A673 (cell line): ENCODE results near the gene KIAA1549.

Source experiments
- EZH2 ChIP-seq: fragments of 200-600 bp; sonication (generic); IDR thresholded peaks from 2 replicates; pipeline ENCODE4 v1.6.1; 2017; ENCODE audit warnings: borderline replicate concordance, low read depth, mild to moderate bottlenecking, mixed read lengths, antibody characterized with exemption, low read length; ENCODE audit not compliant: poor library complexity, severe bottlenecking
- TF ChIP-seq, protein P1 (sequence below): fragments of 300-800, 200-600 bp; sonication (generic); conservative IDR thresholded peaks from 2 replicates; pipeline ENCODE4 v1.5.1; 2017; ENCODE audit warnings: low read depth, mild to moderate bottlenecking, antibody characterized with exemption, low read length, moderate library complexity, mixed read lengths

DNA sequence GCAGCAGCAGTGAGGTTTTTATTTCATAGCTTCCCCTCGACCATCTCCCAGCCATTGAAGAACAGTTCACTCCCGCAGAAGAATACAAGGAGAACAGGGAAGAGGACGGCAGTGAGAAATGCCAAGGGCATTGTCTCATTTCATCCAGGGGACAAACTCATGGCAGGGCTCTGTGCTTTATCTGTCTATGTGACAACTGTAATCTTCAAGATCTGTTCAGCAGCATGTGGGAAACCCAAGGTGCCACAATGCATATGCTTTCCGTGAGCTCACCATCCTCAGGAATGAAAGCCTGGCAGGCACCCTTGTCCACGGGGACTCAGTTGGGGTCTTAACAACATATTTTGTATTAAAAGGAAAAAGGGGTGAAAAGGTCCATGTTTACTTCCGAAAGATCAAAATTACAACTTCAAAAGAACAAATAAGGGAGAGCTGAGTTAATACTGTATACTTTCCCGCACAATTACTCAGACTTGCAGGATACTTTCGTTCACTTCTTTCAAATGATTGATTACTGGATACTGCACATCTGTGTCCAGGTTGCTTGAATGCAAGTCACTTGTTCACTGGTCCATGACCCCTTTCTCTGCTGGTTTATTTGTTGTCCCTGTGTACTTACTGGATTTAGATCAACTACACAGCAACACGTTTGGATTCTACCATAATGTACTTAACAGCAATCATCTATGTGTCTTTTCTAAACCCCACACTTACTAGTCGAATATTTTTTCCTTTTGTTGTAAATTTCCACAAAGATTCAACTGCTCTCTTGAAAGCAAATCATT is 93.1 kb downstream of the KIAA1549 start:
- TF ChIP-seq, protein P1, sequence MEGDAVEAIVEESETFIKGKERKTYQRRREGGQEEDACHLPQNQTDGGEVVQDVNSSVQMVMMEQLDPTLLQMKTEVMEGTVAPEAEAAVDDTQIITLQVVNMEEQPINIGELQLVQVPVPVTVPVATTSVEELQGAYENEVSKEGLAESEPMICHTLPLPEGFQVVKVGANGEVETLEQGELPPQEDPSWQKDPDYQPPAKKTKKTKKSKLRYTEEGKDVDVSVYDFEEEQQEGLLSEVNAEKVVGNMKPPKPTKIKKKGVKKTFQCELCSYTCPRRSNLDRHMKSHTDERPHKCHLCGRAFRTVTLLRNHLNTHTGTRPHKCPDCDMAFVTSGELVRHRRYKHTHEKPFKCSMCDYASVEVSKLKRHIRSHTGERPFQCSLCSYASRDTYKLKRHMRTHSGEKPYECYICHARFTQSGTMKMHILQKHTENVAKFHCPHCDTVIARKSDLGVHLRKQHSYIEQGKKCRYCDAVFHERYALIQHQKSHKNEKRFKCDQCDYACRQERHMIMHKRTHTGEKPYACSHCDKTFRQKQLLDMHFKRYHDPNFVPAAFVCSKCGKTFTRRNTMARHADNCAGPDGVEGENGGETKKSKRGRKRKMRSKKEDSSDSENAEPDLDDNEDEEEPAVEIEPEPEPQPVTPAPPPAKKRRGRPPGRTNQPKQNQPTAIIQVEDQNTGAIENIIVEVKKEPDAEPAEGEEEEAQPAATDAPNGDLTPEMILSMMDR: no peak
- TF ChIP-seq EZH2: no peak
